ENCODE measurements around the gene ECM1.

ECM1 gene

DNA sequence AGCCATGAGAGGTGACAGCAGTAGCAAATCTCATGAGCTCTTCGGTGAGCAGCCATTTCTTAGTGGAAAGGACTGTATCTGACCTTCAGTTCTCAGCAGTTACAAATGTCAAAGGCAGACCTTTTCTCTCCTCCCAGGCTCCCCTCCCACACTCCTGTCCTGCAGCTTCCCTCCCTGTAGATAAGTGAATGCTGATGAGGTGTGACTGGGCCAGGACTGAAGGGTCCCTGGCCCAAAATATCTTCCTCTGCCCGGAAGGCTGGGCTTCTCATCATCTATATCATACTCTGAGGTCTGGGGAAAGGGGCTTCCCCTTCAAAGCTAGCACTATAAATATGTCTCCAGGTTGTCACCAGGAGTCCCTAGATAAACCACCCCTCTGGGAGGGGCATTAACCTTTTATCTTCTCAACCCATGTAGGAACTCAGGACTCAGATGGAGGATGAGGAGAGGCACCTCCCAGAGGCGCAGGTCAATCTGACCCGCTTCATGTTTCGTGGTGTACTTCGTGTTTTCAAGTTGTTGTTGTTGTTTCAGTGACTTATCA lies 37.6 kb downstream of the ECM1 start:
- no peak for DNase-seq (ENCODE audit: low spot score)

DNA sequence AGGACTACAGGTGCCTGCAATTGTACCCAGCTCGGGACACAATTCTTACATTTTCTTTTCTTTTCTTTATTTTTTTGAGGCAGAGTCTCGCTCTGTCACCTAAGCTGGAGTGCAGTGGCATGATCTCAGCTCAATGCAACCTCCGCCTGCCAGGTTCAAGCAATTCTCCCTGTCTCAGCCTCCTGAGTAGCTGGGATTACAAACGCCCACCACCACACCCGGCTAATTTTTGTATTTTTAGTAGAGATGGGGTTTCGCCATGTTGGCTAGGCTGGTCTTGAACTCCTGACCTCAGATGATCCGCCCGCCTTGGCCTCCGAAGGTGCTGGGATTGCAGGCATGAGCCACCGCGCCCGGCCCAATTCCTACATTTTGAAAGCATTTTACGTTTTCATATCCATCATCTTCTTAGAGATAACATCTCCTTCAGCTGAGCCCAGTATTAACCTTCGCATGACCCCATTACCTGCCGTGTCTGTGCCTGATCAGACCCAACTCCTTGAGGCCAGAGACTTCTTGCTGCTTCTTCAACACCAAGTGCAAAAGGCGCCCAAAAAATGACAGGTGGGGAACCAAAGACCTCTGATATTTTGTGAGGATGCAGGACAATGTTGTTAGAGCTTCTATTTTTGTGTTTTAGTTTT lies 38.5 kb downstream of the ECM1 start:
- DNase-seq (ENCODE audit: low spot score), result no peak

DNA sequence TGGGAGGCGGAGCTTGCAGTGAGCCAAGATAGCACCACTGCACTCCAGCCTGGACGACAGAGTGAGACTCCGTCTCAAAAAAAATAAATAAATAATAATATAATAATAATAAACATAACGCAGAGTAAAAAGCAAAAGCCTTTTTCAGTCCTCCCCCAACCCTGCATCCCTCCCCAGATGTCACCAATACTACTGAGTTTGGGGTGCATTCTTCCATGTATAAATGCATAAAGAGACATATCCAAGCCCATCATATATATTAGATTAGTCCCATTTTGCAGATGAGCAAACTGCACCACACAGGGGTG lies 40.4 kb downstream of the ECM1 start:
- no peak for DNase-seq (ENCODE audit: low spot score)

DNA sequence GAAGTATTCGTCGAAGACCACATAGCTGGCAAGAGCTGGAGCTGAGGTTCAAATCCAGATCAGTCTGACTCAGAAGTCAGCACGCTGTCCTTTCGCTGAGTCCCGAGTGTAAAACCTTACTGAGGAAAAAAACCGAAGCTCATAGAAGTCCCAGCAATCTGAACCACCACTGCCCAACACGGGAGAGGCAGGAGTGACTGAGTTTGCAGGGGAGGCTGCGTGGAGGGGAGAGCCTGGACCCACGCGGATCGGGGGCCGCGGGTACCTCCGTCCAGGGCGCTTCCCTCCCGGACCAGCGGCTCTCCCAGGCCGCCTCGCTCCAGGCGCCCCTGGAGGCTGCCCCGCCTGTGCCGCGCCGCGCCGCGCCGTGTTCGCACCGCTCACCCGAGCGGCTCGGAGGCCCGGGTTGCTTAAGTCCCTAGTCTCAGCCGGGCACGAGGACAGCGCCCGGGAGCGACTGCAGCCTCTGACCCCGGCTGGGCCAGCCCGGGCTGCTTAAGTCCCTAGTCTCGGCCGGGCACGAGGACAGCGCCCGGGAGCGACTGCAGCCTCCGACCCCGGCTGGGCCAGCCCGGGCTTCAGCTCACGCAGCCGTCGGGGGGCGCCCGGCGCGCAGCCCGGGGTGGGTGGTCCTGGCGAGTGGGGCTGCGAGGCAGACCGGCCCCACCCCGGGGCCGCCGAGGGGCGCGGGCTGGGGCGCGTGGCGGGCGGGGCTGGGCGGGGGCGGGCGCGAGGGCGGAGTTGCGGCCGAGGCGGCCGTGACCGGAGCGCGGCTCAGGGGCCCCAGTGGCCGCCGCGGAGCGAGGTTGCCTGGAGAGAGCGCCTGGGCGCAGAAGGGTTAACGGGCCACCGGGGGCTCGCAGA lies 41.0 kb downstream of the ECM1 start, which contains the start of gene ADAMTSL4:
TSS of gene ADAMTSL4 (plus strand) at position 777 of the 864 bp plus-strand sequence. CDS start 2,881 bp downstream, outside the sequence.
- no peak for DNase-seq (ENCODE audit: low spot score)

DNA sequence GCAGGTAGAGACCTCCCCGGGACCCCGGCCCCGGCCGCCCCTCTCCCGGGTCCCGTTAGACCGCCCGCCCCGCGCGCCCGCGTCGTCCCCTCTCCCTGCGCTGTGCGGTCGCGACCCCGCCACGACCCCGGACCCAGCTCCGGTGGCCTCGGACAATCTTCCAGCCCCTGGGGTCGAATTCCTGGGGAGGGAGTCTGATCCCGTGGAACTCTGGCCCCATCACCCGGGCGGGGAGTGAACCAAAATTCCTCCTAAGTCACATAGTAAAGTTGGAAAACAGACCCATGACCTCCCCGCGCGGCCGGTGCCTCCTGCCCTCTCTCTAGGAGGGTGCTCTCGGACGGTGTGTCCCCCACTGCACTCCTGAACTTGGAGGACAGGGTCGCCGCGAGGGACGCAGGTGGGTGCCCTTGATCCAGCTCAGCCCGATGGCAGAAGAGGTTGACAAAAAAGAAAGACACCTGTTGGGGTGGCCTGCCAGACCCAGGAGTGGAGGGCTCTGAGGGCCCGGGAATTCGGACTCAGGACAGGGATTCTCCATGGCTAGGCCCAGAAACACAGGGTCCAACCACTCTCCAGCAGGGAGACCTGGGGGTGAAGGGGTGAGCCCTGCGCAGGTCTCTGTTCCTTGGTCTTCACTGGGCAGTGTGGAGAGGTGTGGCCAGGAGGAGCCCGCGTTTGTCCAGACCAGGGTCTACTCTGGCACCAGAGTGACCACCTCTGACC lies 41.8 kb downstream of the ECM1 start:
- no peak for DNase-seq (ENCODE audit: low spot score)

DNA sequence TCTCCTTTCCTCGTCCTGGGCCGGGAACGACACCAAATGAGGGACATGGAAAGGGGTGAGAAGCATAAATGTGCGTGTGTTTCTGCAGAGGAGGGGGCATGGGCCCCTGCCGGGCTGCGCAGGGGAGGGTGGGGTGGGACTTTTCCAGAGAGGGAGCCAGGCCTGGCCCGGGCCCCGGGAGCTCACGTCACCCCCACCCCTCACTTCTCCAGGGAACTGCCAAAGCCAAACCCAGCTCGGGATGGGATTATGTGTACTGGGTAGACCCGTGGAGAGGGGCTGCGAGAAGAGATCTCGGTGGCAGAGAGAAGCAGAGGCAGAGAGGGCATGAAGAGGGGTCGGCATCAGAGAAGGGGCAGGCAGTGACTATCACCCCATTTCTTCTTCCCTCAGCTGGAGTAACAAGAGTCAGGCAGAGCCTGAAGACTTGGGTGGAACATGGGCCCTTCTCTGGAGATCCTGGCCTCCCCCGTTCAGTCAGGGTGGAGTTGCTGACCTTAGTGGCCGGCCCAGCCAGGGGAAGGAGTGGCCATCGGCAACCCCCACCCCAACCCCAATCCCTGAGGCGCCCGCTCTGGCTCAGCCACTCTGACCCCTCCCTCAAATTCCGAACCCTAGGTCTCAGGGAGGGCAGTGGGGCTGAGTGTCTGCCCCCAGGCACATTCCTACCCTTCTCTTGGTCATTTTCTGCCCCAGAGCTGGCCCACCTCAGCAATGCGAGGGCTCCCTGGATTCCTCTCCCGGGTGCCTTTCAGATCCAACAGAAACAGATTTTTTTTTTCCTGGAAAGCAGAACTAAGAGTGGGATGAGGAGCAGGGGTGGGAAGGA lies 42.5 kb downstream of the ECM1 start:
- DNase-seq (ENCODE audit: low spot score), result no peak

DNA sequence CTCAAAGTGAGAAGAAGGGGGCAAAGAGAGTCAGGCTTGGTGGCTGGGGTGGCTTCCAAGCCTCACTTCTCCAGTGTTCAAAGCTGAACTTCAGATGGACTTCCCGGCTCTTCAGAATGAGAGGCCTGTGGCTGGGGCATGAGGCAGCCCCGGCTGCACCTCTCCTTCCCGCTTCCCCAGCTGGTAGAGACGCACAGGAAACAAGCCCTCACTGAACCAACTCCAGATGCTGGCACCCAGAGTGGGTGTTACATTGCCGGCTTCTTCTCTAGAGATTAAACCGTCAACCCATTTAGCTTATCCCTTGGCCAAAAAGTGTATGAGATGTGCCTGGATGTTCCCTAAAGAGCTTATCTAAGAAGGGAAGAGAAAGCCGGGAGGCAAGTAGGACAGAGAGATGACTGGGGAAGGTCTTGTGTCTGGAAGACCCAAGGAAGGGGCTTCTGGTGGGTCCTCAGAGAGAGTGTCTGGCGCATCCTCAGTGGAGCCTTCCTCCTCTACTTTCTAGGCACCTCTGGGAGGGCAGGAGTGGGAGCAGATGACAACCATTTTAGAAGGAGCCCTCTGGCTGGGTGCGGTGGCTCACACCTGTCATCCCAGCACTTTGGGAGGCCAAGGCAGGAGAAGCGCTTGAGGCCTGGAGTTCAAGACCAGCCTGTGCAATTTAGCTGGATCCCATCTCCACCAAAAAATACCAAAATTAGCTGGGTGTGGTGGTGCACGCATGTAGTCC lies 43.3 kb downstream of the ECM1 start:
- no peak for DNase-seq (ENCODE audit: low spot score)

DNA sequence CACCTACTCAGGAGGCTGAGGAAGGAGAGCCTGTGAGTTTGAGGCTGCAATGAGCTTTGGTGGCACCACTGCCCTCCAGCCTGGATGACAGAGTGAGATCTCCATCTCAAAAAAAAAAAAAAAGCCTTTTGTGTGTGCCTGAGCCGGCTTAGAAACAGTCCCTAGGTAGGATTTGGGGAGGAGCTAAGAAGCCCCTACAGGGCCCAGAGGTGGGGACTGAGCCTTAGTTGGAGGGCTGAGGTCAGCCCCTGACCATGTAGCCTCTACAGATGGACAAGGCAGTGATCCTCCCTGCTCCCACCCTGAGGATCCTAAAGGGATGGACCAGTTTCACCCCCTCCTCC lies 43.8 kb downstream of the ECM1 start:
- no peak for DNase-seq (ENCODE audit: low spot score)

DNA sequence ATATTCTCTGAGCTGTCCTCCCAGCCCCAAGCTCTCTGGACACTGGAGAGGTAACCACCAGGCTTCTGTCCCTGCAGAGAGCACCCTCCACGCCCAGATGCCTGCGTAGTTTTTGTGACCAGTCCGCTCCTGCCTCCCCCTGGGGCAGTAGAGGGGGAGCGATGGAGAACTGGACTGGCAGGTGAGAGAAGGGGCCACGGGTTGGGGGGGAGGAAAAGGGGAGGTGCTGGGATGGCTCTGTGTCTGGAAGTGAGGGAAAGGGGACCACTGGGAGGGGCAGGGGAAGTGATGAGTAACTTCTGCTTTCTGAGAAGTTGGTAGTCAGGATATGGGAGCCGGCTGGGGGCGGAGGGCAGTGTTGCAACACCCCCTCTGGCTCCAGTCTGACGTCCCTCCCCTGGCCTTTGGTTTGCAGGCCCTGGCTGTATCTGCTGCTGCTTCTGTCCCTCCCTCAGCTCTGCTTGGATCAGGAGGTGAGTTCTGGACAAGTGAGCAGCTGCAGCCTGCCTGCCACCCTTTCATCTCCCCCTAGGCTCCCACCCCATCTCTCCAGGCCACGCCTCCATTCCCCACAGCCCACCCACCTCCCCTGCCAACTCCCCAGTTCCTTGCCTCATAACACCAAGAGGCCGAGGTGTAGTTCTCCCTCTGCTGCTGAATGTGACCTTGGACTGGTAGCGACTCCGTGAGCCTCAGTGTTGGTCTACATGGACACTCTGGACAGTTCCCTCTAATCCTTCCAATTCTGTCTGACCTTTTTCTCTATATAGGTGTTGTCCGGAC lies 44.4 kb downstream of the ECM1 start:
- no peak for DNase-seq (ENCODE audit: low spot score)

DNA sequence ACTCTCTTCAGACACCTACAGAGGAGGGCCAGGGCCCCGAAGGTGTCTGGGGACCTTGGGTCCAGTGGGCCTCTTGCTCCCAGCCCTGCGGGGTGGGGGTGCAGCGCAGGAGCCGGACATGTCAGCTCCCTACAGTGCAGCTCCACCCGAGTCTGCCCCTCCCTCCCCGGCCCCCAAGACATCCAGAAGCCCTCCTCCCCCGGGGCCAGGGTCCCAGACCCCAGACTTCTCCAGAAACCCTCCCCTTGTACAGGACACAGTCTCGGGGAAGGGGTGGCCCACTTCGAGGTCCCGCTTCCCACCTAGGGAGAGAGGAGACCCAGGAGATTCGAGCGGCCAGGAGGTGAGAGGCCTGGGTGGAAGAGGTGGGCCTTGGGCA lies 45.0 kb downstream of the ECM1 start:
- DNase-seq (ENCODE audit: low spot score), result no peak

DNA sequence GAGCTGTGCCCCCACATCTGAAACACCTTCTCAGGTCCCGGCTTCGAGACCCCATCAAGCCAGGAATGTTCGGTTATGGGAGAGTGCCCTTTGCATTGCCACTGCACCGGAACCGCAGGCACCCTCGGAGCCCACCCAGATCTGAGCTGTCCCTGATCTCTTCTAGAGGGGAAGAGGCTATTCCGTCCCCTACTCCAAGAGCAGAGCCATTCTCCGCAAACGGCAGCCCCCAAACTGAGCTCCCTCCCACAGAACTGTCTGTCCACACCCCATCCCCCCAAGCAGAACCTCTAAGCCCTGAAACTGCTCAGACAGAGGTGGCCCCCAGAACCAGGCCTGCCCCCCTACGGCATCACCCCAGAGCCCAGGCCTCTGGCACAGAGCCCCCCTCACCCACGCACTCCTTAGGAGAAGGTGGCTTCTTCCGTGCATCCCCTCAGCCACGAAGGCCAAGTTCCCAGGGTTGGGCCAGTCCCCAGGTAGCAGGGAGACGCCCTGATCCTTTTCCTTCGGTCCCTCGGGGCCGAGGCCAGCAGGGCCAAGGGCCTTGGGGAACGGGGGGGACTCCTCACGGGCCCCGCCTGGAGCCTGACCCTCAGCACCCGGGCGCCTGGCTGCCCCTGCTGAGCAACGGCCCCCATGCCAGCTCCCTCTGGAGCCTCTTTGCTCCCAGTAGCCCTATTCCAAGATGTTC lies 45.6 kb downstream of the ECM1 start:
- no peak for DNase-seq (ENCODE audit: low spot score)

DNA sequence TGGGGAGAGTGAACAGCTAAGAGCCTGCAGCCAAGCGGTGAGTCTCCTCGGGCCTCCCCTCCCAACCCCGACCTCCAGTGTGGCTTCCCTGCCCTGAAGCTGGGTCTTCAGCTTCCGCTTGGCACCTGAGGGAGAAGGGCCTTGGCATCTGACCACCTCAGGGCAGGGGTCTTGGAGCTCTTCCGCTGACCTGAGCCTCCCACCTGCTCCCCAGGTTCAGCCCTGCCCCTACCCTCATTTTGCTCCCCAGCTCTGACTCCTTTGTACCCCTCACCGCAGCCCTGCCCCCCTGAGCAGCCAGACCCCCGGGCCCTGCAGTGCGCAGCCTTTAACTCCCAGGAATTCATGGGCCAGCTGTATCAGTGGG lies 46.2 kb downstream of the ECM1 start:
- DNase-seq (ENCODE audit: low spot score), result no peak

DNA sequence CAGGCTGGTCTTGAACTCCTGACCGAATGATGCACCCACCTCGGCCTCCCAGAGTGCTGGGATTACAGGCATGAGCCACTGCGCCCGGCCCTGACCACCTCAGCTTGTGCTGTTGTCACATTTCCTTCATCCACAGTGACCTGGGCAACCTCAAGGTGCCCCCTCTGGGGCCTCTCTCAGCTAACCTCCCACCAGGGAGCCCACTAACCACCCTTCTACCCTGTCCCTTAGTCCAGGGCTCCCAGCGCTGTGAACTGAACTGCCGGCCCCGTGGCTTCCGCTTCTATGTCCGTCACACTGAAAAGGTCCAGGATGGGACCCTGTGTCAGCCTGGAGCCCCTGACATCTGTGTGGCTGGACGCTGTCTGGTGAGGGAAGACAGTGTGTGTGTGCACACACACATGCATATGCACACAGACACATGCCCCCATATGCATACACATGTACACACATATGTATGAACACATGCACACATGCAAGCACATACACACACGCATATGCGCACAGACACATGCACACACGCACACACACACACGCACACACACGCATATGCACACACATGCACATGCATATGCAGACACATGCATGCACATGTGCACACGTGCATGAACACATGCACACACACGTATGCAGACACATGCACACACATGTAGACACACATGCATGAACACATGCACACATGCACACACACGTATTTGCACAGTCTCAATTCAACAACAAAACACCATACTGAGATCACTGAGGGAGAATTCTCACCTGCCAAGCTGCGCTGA lies 47.5 kb downstream of the ECM1 start:
- no peak for DNase-seq (ENCODE audit: low spot score)

DNA sequence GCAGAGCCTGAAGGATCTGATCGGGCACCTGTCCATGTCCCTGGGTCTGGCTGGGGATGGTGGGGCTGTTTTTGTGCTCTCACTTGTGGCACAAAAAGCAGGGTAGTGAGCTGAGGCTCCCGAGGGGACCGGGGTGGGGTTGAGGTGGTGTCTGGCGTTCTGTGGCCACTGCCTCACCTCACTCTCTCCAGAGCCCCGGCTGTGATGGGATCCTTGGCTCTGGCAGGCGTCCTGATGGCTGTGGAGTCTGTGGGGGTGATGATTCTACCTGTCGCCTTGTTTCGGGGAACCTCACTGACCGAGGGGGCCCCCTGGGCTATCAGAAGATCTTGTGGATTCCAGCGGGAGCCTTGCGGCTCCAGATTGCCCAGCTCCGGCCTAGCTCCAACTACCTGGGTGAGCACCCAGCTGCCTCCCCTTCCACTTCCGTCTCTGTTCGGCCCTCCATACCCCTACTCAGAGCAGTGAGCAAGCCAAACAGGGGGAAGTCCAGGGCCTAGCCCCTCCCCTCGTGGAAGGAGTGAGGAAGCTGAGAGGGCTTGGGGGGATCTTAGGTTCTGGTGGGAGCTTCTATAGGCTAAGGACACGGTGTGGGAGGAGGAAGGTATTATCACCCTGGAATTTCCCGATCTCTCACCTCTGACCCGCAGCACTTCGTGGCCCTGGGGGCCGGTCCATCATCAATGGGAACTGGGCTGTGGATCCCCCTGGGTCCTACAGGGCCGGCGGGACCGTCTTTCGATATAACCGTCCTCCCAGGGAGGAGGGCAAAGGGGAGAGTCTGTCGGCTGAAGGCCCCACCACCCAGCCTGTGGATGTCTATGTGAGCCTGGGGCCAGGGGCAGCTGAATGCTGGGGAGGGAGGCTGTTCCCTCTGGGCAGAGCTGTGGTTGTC lies 48.3 kb downstream of the ECM1 start:
- DNase-seq (ENCODE audit: low spot score), result no peak

DNA sequence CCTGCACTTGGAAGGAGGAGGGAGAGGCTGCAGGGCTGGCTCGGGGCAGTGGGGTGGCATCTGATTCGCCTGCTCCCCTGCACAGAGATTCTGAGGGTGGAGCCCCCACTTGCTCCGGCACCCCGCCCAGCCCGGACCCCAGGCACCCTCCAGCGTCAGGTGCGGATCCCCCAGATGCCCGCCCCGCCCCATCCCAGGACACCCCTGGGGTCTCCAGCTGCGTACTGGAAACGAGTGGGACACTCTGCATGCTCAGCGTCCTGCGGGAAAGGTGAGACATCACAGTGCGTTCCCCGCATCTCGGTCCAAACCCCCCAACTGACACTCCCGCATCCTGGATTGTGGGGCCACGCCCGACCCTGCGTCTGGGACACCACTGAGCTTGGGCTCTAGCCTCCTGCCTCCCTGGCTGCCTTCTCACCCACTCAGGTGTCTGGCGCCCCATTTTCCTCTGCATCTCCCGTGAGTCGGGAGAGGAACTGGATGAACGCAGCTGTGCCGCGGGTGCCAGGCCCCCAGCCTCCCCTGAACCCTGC lies 49.2 kb downstream of the ECM1 start:
- no peak for DNase-seq (ENCODE audit: low spot score)

DNA sequence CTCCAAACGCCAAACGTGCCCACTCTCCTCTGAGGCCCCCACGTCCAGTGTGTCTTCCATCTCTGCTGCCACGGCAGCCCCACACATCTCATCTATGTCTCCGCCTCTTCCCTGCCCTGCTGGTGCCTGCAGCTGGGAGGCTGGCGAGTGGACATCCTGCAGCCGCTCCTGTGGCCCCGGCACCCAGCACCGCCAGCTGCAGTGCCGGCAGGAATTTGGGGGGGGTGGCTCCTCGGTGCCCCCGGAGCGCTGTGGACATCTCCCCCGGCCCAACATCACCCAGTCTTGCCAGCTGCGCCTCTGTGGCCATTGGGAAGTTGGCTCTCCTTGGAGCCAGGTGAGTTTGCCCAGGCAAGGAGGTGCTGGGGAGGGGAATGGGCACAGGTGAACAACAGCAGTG lies 49.9 kb downstream of the ECM1 start:
- no peak for DNase-seq (ENCODE audit: low spot score)

DNA sequence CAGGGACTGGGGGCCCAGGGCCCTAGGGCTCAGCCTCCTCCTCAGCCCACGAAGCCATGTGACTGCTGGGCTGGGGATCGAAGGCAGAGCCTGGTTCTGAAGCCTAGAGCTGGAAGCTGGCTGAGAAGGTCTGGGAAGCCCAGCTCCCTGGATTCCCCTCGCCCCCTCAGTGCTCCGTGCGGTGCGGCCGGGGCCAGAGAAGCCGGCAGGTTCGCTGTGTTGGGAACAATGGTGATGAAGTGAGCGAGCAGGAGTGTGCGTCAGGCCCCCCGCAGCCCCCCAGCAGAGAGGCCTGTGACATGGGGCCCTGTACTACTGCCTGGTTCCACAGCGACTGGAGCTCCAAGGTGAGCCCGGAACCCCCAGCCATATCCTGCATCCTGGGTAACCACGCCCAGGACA lies 50.4 kb downstream of the ECM1 start:
- no peak for DNase-seq (ENCODE audit: low spot score)

Measured in COLO829 (cell line).